Mucosa of gallbladder (tissue), 1 donor: ENCODE data around the gene PLA2G7. TPM values are rescaled to one million over a fixed set of nuclear protein-coding genes. Genes with fewer than 3 reads are reported as not detected.
"Not testable (repeated sequence)": the region's sequence is repeated elsewhere in the genome, so short reads cannot be mapped to it uniquely, and the experiment has no call there.

Experiments
- DNase-seq: peaks from one replicate; pipeline ENCODE4 v3.0.0-alpha.2; 2020; ENCODE audit warnings: low spot score
- total RNA-seq: library from RNA; stranded (reverse); gene quantifications from one replicate; pipeline ENCODE4 v1.2.1, GENCODE V29; 2021
- donor health status: DM: no; HTN: no; CAD: no.

The PLA2G7 gene
- total RNA-seq, 1 donor from 2014 or later: 1.8 TPM

DNA sequence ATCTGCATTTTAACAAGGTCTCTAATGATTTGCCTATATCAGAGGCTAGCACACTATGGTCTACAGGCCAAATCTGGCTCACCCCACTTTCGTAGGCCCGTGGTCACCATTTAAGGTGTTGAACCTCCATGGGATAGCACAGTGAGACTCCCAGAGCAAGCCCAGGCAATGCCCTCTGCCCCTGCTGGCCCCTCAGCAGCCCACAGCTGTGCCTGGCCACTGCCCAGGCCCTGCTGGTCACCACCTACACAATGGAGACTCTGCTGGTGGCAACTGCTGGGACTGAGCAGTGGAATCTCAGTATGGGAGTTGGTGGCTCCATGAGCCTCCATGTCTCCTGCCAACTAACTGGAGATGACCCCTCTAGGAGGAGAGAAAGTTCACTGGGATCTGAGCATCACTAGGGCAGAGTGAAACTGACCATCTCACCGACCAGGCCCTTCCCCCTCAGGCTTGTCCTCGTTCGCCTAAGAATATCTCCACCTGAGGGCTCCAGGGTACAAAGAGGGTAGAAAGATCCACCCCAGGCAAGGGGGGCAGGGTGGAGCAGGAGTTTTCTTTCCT, 13.8 kb upstream of the PLA2G7 start:
- DNase-seq: no peak

DNA sequence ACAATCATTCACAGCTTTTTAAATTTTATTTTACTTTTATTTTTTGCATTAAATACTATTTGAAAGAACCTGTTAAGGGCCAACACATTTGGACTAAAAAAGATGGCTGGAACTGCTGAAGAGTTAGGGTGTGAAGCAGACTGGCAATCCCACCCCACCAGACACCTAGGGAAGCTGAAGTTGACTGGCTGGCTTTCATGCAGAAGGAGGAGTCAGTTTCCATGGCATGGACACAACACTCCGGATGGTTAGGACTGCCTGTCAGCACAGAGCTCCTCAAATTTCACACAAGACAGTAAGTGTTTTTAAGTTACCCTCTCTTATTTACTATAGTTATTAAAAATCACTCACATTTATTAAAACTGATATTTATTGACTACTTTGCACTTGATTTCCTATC, 11.5 kb upstream of the PLA2G7 start, which contains the start of gene ANKRD66:
TSS of gene ANKRD66 (plus strand) at position 238 of the 400 bp plus-strand sequence. CDS start 5,016 bp downstream, outside the sequence.
- DNase-seq: no peak

DNA sequence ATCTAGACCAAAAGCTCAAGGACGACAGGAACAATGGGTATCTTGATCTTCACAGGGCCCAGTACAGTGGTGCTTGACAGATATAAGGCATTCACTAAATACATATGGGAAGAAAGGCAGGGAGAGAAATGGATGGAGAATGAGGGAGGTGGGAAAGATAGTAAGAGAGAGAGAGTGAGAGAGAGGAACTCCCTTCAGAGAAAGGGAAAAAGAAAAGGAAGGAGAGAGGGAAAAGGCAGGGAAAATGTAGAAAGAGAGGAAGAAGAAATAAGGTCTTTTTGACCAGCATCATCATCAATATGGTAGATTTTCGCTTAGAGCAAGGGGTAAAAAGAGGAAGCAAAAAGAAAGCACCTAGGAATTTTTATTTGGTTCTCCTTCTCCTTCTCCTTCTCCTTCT, 10.8 kb upstream of the PLA2G7 start:
- DNase-seq: no peak

DNA sequence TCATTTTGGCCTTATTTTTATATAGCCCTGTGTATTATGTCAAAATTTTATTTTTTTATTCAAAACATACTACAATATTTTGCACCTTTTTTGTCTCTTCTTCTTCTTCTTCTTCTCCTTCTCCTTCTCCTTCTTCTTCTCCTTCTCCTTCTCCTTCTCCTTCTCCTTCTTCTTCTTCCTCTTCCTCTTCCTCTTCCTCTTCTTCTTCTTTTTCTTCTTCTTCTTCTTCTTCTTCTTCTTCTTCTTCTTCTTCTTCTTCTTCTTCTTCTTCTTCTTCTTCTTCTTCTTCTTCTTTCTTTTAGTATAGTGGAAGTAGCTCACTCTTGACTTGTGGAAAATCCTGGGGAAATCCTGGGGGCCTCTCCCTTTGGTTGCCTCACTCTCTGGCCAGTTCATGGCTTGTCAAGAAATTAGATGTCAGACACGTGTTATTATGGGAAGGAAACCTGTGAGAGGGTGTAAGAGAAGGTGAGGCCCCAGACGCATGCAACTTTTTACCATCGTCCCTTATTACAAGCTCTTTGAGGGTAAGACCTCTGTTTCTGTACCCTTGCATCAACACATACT, 9.1 kb upstream of the PLA2G7 start:
- not testable (repeated sequence) for DNase-seq

DNA sequence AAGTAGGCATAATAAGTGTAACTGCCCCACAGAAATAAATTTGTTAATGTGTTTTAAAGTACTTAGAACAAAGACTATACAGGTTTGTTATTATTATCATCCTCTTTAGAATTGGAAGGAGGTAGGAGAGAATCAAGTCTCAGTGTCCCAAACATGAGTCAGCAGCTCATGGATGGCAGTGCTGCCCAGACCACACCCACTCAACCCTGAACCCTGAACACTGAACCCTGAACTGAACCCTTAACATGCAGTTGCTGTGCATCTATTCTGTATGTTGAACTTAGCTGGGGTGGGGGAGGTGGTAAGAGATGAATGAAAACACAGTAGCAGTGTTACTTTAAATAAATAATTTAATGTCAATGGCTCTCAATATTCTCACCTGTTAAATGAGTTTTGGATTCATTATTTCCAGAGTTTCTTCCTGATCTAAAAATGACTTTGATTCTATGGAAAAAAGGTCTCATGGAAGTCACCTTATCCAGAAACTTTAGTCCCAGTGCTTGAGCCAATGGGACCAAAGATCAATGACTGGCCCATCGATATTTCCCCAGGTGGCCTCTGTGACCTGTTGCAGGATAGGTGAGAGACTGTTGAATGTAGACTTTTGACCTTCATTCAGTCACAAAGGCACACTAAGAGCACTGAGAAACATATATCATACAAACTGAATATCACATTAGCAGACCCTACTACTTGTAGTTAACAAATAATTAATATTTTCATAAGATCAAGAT, 8.4 kb upstream of the PLA2G7 start:
- DNase-seq: no peak

DNA sequence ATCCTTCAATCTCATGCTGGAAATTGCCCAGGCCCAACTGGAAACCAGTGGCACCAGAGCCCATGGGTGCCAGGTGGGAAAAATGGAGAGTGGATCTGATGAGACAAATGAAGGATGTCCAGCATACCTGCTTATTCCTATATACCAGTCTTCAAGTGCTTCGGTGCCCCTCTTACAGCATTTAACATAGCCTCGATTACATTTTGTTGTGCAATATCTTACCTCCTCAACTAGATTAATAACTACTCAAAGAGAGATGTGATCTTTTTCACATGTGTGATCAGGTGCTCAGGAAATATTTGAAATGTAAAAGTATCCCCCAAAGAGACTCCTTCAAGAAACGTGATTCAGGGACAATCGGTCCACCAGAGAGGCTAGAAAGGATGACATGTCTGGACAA, 6.7 kb upstream of the PLA2G7 start:
- DNase-seq: no peak

DNA sequence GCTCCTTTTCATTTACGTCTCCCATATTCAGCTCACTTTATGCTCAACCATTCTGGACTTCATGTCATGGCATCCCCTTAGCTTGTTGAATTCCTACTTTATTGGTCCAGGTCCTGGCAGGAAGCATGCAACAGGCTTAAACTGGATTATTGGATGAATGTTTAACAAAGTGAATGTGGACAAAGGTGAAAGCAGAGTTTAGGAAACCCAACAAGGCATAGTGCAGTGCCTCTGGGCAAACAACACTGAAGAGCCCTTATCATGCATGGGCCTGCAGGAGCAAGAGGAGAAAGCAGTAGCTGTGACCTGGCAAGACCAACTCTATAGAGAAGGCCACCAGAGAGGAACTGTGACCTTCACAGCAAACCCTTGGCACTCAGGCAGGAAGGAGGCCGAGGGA, 6.3 kb upstream of the PLA2G7 start:
- no peak for DNase-seq

DNA sequence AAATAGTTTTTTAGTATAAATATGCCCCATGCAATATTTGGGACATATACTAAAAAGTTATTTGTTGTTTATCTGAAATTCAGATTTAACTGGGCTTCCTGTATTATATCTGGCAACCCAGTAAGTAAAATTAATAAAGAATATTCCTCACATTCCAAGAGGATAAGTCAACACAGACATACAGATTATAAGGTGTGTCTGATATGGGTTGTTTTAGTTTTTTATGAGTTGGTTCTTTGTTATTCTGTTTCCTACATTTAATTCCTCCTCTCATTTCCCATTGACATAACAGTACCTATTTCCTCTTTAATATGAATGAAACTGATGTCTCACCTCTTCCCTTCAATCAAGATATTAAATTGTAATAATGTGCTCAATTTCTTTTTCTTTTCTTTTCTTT, 1.7 kb upstream of the PLA2G7 start:
- DNase-seq: no peak

DNA sequence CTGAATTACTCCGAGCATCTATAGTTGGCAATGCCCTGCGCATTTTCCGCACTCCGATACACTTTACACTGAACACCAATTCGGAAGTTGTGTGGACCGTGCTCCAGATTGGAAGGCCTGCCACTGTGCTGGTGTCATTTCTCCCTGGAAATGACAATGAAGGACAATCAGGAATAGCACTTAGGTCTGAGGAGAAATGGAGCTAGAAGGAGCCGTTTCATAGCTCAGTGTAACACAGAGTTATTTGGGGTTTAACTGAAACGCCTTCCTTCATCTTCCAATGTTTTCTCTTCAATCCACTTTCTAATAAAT, 501 bp upstream of the PLA2G7 start:
- DNase-seq: no peak

DNA sequence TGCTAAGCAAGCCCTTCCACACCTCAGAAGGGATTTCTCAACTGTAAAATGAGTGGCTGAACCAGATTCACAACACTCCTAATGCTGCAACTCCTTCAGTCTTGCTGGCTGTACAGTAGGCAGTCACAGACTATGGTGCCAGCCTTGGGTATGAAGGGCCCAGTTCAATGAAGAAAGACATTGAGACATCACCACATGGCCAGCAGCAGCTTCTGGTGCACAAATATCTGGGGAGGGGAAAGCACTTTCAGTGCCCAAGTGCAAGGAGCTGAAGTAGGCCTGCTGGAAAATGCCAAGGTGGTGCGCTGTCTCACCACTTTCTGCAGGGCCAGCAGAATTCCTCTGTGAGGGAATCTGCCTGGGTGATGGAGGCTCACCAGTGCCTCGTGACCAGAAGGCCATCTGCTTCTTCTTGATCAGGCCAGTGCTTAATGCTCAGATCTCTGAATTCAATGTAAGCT, 1.8 kb downstream of the PLA2G7 start:
- no peak for DNase-seq

DNA sequence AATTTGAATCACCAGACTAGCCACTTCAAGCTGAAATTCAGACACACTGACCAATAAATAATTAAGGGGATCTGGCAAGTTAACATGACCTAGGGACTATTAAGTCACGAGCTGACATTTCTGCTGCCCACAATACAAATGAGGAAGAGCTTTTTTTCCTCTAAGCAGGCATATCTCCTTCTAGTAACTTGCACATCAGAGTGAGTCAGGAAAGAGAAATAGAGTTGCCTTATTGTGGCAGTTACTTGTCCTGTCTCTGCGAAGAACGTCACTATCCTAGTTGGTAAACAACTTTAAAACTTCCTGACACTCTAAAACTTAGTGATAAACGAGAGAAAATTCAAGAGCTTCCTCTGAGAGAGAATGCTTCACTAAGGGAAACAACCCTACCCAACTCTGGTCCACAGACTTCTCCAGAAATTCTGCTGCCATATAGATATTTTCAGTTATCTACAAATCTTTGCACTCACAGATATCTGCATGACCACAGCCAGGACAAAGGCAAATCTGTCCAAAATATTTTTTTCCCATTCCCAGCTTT, 4.2 kb downstream of the PLA2G7 start:
- DNase-seq: no peak

DNA sequence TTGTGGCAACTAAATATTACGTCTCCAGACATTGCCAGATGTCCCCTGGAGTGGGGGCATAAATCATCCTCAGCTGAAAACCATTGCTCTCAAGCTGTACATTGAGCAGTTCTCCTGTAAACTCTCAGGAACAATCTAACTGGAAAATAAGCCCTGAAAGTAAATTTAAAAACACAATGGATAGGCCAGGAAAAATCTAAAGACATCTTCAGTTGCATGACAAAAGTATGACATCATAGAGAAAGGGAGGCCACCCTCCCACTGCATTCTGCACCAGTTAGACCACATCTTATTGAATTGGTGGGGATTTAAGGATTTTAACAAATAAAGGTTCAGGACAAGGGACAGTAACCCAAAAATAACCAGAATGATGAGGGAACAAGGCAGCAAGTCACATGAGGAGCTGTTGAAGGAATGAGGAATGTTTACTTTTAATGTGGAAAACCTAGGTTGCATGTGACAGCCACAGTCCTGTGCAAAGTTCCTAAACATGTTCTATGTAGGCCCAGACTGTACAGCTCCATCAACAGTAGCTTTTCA, 5.3 kb downstream of the PLA2G7 start:
- no peak for DNase-seq

DNA sequence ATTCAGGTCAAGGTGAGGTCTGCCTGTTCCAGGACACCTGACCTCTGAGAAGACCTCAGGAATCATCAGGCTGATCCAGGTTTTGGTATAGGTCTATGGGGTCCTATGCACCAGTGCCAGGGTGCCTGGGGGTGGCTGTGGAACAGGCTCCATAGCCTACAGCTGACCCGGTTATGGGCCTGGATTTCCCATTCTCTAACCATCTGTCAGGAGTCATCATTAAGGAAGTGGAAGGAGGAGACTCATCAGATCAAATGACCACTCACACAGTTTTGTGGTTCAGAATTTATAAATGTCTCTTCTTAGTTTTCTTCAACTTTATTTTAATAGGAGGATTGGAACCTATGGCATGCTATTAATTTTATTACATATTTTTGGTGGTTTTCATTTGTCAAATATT, 14.8 kb downstream of the PLA2G7 start:
- DNase-seq: no peak

DNA sequence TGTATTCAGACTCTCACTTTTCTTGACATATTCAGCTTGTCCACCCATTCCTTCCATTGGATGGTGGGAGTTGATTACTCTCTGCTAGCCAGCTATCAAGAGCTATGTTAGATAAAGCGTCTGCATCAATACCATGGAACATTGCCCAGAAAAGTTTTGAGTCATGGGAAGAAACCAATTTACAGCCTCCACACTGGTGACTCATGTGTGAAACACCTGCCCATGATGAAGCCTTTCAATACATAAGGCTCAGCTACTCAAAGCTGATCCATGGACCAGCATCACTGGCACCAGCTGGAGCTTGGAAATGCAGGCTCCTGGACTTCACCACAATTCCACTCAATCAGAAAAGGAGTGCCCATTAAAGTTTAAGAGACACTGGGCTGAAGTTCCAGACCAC, 16.1 kb downstream of the PLA2G7 start:
- peak; percentile 47 for DNase-seq

DNA sequence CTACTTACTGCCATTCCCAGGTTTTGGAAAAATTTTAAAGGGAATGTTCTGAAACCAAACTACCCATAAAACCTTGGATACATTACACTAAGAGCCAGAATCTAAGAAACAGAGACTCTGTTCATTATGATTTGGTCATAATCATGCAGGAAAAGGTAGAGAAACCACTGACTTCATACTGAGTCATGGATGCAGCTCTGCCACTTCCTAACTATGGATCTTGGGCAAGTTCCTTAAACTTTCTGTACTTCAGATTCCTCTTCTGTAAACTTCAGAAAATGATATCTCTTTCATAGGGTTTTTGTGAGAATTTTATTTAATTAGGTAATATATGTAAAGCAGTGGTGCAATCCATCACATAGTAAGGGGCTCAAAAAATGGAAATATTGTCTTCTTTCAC, 20.0 kb downstream of the PLA2G7 start:
- no peak for DNase-seq

DNA sequence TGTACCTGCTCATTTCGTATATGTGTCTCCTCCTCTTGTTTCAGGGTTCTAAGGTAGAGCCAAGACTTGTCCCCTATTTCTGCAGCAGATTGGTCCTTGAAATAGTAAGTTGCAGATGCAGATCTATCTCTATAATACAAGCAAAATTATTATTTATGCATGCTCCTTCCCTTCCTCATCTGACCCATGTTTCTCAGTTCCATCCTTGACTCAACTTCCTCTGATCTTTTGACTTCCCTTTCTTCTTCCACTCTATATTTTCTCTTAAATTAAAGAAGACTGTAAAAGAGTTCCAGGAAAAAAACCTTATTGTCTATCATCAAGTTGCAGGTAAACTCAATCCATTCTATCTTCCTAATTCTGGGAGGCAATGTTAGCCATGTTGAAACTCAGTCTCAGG, 23.7 kb downstream of the PLA2G7 start:
- DNase-seq: no peak

DNA sequence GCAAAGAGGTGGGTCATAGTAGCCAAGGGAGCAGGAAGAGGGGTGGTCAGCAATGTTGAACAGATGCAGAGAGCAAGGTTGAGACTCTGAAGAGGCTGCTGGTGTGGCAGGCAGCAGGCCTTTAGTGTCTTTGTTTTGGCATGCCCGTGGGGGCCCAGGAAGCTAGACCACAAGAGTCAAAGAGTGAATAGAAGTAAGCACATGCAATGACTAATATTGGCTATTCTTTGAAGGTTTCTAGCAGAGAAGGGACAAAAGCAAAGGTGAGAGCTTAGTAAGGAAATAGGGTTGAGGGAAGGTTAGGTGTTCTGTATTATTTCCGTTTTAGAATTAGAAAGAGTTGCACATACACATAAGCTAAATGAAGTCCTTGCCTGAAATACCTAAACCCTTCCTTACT, 28.7 kb downstream of the PLA2G7 start:
- no peak for DNase-seq

DNA sequence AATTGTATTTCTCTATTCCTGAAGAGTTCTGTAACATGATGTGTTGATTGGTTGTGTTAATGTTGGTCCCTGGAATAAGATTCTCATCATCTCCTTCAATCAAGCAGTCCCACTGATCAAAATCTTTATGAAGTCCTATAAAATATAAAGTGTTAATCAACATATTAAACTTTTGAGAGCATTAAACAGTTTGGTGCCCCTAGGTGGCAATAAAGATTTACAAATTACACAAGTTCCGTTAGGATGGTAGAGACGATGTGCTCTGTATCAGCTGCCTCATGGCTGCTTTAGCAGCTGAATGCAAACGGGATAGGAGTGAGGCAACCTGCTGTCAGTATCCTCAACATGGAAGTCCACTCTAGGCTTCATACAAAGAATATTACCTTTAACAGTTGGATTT, 30.6 kb downstream of the PLA2G7 start:
- DNase-seq: no peak

DNA sequence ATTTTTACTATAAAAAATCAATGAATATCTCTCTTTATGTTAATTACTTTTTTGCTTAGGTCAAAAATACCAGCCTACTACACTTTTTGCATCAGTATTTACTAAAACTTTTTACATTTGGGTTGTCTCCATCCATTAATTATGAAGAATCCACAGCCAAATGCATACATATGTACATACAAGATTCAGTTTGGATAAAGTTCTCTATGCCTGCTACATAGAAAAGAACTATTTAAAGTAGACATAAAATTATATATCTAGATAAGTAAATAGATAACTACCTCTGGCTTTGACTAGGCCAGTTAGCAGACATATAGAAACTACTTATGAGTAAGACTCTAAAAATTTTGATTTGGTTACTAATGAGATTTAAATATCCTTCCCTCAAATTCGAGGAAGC, 35.2 kb downstream of the PLA2G7 start:
- DNase-seq: no peak

DNA sequence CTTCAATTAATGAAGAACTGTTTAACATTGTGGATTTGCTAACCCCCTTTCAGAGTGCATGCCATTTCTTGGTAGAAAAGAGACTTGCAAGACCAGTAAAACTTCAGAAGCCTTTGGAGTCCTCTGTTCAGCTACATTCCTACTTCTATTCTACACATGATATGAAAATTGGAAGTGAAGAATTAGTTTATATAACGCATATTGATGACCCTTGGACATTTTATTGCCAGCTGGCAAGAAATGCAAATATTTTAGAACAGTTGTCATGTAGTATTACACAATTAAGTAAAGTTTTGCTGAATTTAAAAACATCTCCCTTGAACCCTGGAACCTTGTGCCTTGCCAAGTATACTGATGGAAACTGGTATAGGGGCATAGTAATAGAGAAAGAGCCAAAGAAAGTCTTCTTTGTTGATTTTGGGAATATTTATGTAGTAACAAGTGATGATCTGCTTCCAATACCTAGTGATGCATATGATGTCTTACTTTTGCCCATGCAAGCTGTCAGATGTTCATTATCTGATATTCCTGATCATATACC, 44.2 kb downstream of the PLA2G7 start:
- no peak for DNase-seq

DNA sequence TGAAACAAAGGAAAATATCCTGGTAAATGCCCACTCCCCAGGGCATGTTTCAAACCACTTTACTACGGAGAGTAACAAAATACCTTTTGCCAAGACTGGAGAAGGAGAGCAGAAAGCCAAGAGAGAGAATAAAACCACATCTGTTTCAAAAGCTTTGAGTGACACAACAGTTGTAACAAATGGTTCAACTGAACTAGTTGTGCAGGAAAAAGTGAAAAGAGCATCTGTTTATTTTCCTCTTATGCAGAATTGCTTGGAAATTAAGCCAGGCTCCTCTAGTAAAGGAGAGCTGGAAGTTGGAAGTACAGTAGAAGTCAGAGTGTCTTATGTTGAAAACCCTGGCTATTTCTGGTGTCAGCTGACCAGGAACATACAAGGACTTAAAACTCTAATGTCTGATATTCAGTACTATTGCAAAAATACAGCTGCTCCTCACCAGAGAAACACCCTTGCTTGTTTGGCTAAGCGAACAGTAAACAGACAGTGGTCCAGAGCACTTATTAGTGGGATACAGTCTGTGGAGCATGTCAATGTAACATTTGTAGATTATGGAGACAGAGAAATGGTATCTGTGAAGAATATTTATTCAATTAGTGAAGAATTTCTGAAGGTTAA, 44.9 kb downstream of the PLA2G7 start:
- no peak for DNase-seq

DNA sequence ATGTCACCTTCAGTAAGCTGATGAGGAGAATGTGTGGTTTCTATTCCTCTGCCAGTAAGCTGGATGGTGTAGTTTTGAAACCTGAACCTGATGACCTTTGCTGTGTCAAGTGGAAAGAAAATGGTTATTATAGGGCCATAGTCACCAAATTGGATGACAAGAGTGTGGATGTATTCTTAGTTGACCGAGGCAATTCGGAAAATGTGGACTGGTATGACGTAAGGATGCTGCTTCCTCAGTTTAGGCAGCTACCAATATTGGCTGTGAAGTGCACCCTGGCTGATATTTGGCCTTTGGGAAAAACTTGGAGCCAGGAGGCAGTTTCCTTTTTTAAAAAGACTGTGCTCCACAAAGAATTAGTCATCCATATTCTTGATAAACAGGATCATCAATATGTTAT, 45.5 kb downstream of the PLA2G7 start:
- DNase-seq: no peak
